Breast epithelium (tissue), 3 donors: ENCODE measurements around the gene PFKFB3.

Experiments used
- POLR2A ChIP-seq: fragments of 450-650 bp; IDR thresholded peaks from one replicate; pipeline ENCODE4 v1.6.1; 2016; ENCODE audit warnings: antibody characterized with exemption, mild to moderate bottlenecking, moderate library complexity
- TF ChIP-seq, protein P1 (sequence below), 3 donors: fragments of 450-650 bp; IDR thresholded peaks; one replicate each; pipeline ENCODE4 v1.5.1; 2016 to 2017; ENCODE audit warnings: antibody characterized with exemption in 3 of 3, mild to moderate bottlenecking in 3 of 3, moderate library complexity in 3 of 3

DNA sequence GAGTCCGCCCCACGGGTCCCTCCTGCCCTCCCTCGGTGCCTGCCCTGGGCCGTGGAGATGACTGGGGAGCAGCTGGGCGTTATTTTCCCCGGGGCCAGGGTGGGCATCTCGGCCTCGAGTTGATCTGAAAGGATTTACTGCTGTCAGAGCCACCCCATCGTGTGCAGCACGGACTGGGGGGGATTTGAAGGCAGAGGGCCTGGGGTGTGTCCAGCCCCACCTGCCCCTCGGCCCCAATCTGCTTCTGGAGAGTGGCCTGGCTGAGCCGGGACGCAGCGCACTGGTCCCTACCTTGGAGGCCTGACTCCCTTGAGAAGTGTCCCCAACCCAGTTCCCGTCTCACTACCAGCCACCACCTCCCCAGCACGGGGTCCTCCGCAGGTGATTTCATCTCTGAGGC is 24.2 kb upstream of the PFKFB3 start:
- TF ChIP-seq, protein P1, sequence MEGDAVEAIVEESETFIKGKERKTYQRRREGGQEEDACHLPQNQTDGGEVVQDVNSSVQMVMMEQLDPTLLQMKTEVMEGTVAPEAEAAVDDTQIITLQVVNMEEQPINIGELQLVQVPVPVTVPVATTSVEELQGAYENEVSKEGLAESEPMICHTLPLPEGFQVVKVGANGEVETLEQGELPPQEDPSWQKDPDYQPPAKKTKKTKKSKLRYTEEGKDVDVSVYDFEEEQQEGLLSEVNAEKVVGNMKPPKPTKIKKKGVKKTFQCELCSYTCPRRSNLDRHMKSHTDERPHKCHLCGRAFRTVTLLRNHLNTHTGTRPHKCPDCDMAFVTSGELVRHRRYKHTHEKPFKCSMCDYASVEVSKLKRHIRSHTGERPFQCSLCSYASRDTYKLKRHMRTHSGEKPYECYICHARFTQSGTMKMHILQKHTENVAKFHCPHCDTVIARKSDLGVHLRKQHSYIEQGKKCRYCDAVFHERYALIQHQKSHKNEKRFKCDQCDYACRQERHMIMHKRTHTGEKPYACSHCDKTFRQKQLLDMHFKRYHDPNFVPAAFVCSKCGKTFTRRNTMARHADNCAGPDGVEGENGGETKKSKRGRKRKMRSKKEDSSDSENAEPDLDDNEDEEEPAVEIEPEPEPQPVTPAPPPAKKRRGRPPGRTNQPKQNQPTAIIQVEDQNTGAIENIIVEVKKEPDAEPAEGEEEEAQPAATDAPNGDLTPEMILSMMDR (IDR thresholded peaks at IDR 0.05): no peak
- no peak for TF ChIP-seq POLR2A
